ENCODE measurements around the gene KCNMA1.

KCNMA1 gene

GRCh38 chr10:76995023-76995422 lies 642.6 kb downstream of the KCNMA1 start:
- no peak for DNase-seq (ENCODE audit: low read depth)
- no peak overlapping the region for H3K4me3 ChIP-seq (ENCODE audit: low read depth, low read length)
- TF ChIP-seq MAX (IDR thresholded peaks at IDR 0.05; ENCODE audit: low read depth, low read length), result no peak
- TF ChIP-seq POLR2A (IDR thresholded peaks at IDR 0.05; ENCODE audit: extremely low read depth, insufficient read length), result no peak
- no peak for TF ChIP-seq CTCF (IDR thresholded peaks at IDR 0.05; ENCODE audit: low read depth, low read length)
- TF ChIP-seq MYC (IDR thresholded peaks at IDR 0.05; ENCODE audit: low read depth, low read length), result no peak

- no peak for DNase-seq (ENCODE audit: low read depth)
- no peak overlapping the region for H3K4me3 ChIP-seq (ENCODE audit: low read depth, low read length)
- TF ChIP-seq POLR2A (IDR thresholded peaks at IDR 0.05; ENCODE audit: extremely low read depth, insufficient read length), result no peak
- TF ChIP-seq CTCF (IDR thresholded peaks at IDR 0.05; ENCODE audit: low read depth, low read length), result no peak
- no peak for TF ChIP-seq MAX (IDR thresholded peaks at IDR 0.05; ENCODE audit: low read depth, low read length)
Observed at GRCh38 chr10:76993213-76993612, 644.4 kb downstream of the KCNMA1 start.

- no peak for TF ChIP-seq CTCF (IDR thresholded peaks at IDR 0.05; ENCODE audit: low read depth, low read length)
- no peak for TF ChIP-seq MAX (IDR thresholded peaks at IDR 0.05; ENCODE audit: low read depth, low read length)
- TF ChIP-seq POLR2A (IDR thresholded peaks at IDR 0.05; ENCODE audit: extremely low read depth, insufficient read length), result no peak
- TF ChIP-seq MYC (IDR thresholded peaks at IDR 0.05; ENCODE audit: low read depth, low read length), result no peak
- no peak for DNase-seq (ENCODE audit: low read depth)
- H3K4me3 ChIP-seq (ENCODE audit: low read depth, low read length), result no peak overlapping the region
Observed at GRCh38 chr10:76992467-76992866, 645.1 kb downstream of the KCNMA1 start.

GRCh38 chr10:76991621-76992020 lies 646.0 kb downstream of the KCNMA1 start:
- H3K4me3 ChIP-seq (ENCODE audit: low read depth, low read length), result no peak overlapping the region
- no peak for DNase-seq (ENCODE audit: low read depth)
- no peak for TF ChIP-seq POLR2A (IDR thresholded peaks at IDR 0.05; ENCODE audit: extremely low read depth, insufficient read length)
- no peak for TF ChIP-seq MAX (IDR thresholded peaks at IDR 0.05; ENCODE audit: low read depth, low read length)
- TF ChIP-seq CTCF (IDR thresholded peaks at IDR 0.05; ENCODE audit: low read depth, low read length), result no peak
- no peak for TF ChIP-seq MYC (IDR thresholded peaks at IDR 0.05; ENCODE audit: low read depth, low read length)

- TF ChIP-seq MYC (IDR thresholded peaks at IDR 0.05; ENCODE audit: low read depth, low read length) (no peak), CTCF (IDR thresholded peaks at IDR 0.05; ENCODE audit: low read depth, low read length) (no peak), MAX (IDR thresholded peaks at IDR 0.05; ENCODE audit: low read depth, low read length) (no peak), POLR2A (IDR thresholded peaks at IDR 0.05; ENCODE audit: extremely low read depth, insufficient read length) (no peak)
- H3K4me3 ChIP-seq (ENCODE audit: low read depth, low read length), result no peak overlapping the region
- DNase-seq (ENCODE audit: low read depth), result no peak
Observed at GRCh38 chr10:76990561-76990960, 647.0 kb downstream of the KCNMA1 start.

Data from NB4 (cell line).